ENCODE data around the gene LRRC8B. TPM values are rescaled to one million over a fixed set of nuclear protein-coding genes. Genes with fewer than 3 reads are reported as not detected.

LRRC8B gene
- total and polyA plus RNA-seq, 9 of the 15 experiments (the other 6 are each of a cell fraction or from before 2014, with no cell fraction given), result 4.3 to 43.7 (median 14.4) TPM

- TF ChIP-seq ZBTB5 (IDR thresholded peaks at IDR 0.05) (peak; percentile 58; the same call in 1 of the 2 replicates), CBX2 (IDR thresholded peaks at IDR 0.05; ENCODE audit: insufficient read depth, low read length, poor library complexity, severe bottlenecking) (no peak), L3MBTL2 (IDR thresholded peaks at IDR 0.05) (peak; percentile 71), ZNF311 (CRISPR knock-in tag; IDR thresholded peaks at IDR 0.05) (peak; percentile 69; the same call in 1 of the 2 replicates), KLF10 (CRISPR knock-in tag; IDR thresholded peaks at IDR 0.05) (no peak), HEY1 (CRISPR knock-in tag; IDR thresholded peaks at IDR 0.05; ENCODE audit: borderline replicate concordance) (peak; percentile 91; the same call in 1 of the 2 replicates), CBX8 (IDR thresholded peaks at IDR 0.05; ENCODE audit: borderline replicate concordance, extremely low read depth, low read depth, low read length, poor library complexity, severe bottlenecking) (no peak), RBM15 (IDR thresholded peaks at IDR 0.05; ENCODE audit: insufficient read depth, low read length) (no peak), ZNF77 (CRISPR knock-in tag; IDR thresholded peaks at IDR 0.05) (no peak), LCOR (CRISPR knock-in tag; IDR thresholded peaks at IDR 0.05) (peak; percentile 89; the same call in 1 of the 2 replicates), HNRNPL (IDR thresholded peaks at IDR 0.05; ENCODE audit: low read depth, low read length) (no peak), ZNF395 (CRISPR knock-in tag; IDR thresholded peaks at IDR 0.05) (no peak), MAZ (CRISPR knock-in tag; conservative IDR thresholded peaks at IDR 0.05 in 1 of 2, IDR thresholded peaks at IDR 0.05 in 1 of 2) (peak; percentile 64 to 81), TBL1XR1 (IDR thresholded peaks at IDR 0.05; ENCODE audit: low read length in 2 of 2) (peak; percentile 85 to 99; a peak in 3 of 4 replicates), EP300 (IDR thresholded peaks at IDR 0.05; ENCODE audit: low read length) (peak; percentile 99), STAG1 (CRISPR knock-in tag; IDR thresholded peaks at IDR 0.05; ENCODE audit: borderline replicate concordance) (no peak), CEBPB (tag; IDR thresholded peaks at IDR 0.05) (peak; percentile 76), DNMT1 (IDR thresholded peaks at IDR 0.05) (no peak), MTA3 (IDR thresholded peaks at IDR 0.05; ENCODE audit: borderline replicate concordance) (peak; percentile 90), ZNF175 (CRISPR knock-in tag; IDR thresholded peaks at IDR 0.05; ENCODE audit: low read depth) (peak; percentile 69), SMC3 (conservative IDR thresholded peaks at IDR 0.05; ENCODE audit: insufficient read depth, low read depth, low read length) (no peak), UBTF (IDR thresholded peaks at IDR 0.05; ENCODE audit: borderline replicate concordance in 1 of 2, low read depth in 2 of 2, low read length in 2 of 2) (0 out of 4 replicates have a peak, but pooled peaks of 1 of the 2 experiments have one; percentile 56)
Measured at GRCh38 chr1:89545264-89546038, 20.8 kb downstream of the LRRC8B start (continued).
